Panc1 (cell line): ENCODE measurements around the gene WNK1.

Source experiments
- CTCF ChIP-seq: fragments of 450-650 bp; IDR thresholded peaks from 2 replicates; pipeline ENCODE4 v1.5.1; 2017; ENCODE audit warnings: mild to moderate bottlenecking
- POLR2AphosphoS5 ChIP-seq: IDR thresholded peaks from 2 replicates; pipeline ENCODE4 v1.6.1; 2012; ENCODE audit warnings: mild to moderate bottlenecking, low read depth, low read length, moderate library complexity
- REST ChIP-seq, 2 experiments: IDR thresholded peaks; 2 replicates each; pipeline ENCODE4 v1.6.1; 2011 to 2012; ENCODE audit warnings: low read depth in 2 of 2, control low read depth in 1 of 2, low read length in 1 of 2, mild to moderate bottlenecking in 1 of 2, moderate library complexity in 1 of 2; ENCODE audit not compliant: insufficient read depth in 1 of 2
- TCF7L2 ChIP-seq: IDR thresholded peaks from 2 replicates; pipeline ENCODE4 v1.6.1; 2011; ENCODE audit warnings: mild to moderate bottlenecking, low read depth, low read length, inconsistent platforms

- TF ChIP-seq CTCF = no peak
- no peak for TF ChIP-seq REST (IDR thresholded peaks at IDR 0.05; ENCODE audit: insufficient read depth in 1 of 2, low read depth in 2 of 2, low read length in 1 of 2)
- no peak for TF ChIP-seq TCF7L2
- no peak; the same call in 1 of the 2 replicates for TF ChIP-seq POLR2AphosphoS5
These were observed 161.7 kb downstream of the WNK1 start for GRCh38 chr12:913919-914698.
